HG03571 (cell line): Measurements from ENCODE around the gene ATRIP.
A peak's percentile ranks its signal among the peaks of the same experiment; 100 is the strongest.
"Not testable (repeated sequence)": the region's sequence is repeated elsewhere in the genome, so short reads cannot be mapped to it uniquely, and the experiment has no call there.

Experiments
- ATAC-seq: cut with Tn5 transposase; IDR thresholded peaks from one replicate; pipeline ENCODE4 v1.9.1; 2021; ENCODE audit not compliant: unreplicated experiment

ATRIP gene

GRCh38 chr3:48467110-48467454, 20.5 kb downstream of the ATRIP start:
- no peak for ATAC-seq

GRCh38 chr3:48467473-48468267, 21.1 kb downstream of the ATRIP start:
- ATAC-seq: no peak

GRCh38 chr3:48468329-48468731, 21.8 kb downstream of the ATRIP start:
- ATAC-seq: no peak

- no peak for ATAC-seq
These were observed 22.7 kb downstream of the ATRIP start for GRCh38 chr3:48469046-48469915.

GRCh38 chr3:48470286-48470685, 23.7 kb downstream of the ATRIP start:
- no peak for ATAC-seq

- ATAC-seq: no peak
These were observed 26.1 kb downstream of the ATRIP start for GRCh38 chr3:48472673-48472922.

- ATAC-seq: peak; percentile 69
These were observed 26.5 kb downstream of the ATRIP start for GRCh38 chr3:48472923-48473616.

GRCh38 chr3:48473617-48473952, 27.0 kb downstream of the ATRIP start:
- ATAC-seq: no peak

- ATAC-seq: not testable (repeated sequence)
These were observed 27.5 kb downstream of the ATRIP start for GRCh38 chr3:48474031-48474430.

GRCh38 chr3:48474619-48475018, 28.1 kb downstream of the ATRIP start:
- ATAC-seq: no peak

GRCh38 chr3:48475188-48475587, 28.7 kb downstream of the ATRIP start:
- ATAC-seq: no peak

GRCh38 chr3:48476426-48477053, 30.0 kb downstream of the ATRIP start:
- ATAC-seq: no peak

GRCh38 chr3:48477959-48478520, 31.5 kb downstream of the ATRIP start:
- no peak for ATAC-seq

- ATAC-seq: no peak
These were observed 32.4 kb downstream of the ATRIP start for GRCh38 chr3:48478626-48479555.

GRCh38 chr3:48480891-48481290, 34.4 kb downstream of the ATRIP start:
- ATAC-seq: not testable (repeated sequence)

GRCh38 chr3:48482822-48483221, 36.3 kb downstream of the ATRIP start:
- ATAC-seq: not testable (repeated sequence)

GRCh38 chr3:48486952-48487351, 40.4 kb downstream of the ATRIP start:
- ATAC-seq: no peak

- ATAC-seq: no peak
These were observed 46.1 kb downstream of the ATRIP start for GRCh38 chr3:48492461-48493202.

GRCh38 chr3:48493203-48493501, 46.6 kb downstream of the ATRIP start:
- ATAC-seq: no peak

- ATAC-seq: no peak
These were observed 54.1 kb downstream of the ATRIP start for GRCh38 chr3:48500656-48501055.
